HFFc6 (cell line): Measurements from ENCODE around the gene BRWD1. TPM values are rescaled to one million over a fixed set of nuclear protein-coding genes. Genes with fewer than 3 reads are reported as not detected.

Experiments
- DNase-seq: peaks from one replicate; pipeline ENCODE4 v3.0.0-alpha.2; 2018
- H3K27ac Mint-ChIP-seq: 2 replicates; pipeline ENCODE4 v1.8.0; 2020; ENCODE audit warnings: mild to moderate bottlenecking, mixed read lengths
- H3K27me3 Mint-ChIP-seq: 2 replicates; pipeline ENCODE4 v1.8.0; 2021; ENCODE audit warnings: mild to moderate bottlenecking, moderate library complexity, mixed read lengths; ENCODE audit not compliant: insufficient read depth
- H3K36me3 Mint-ChIP-seq: 2 replicates; pipeline ENCODE4 v1.8.0; 2021; ENCODE audit warnings: low read depth, mixed read lengths
- H3K4me1 Mint-ChIP-seq: 2 replicates; pipeline ENCODE4 v1.8.0; 2020; ENCODE audit warnings: low read depth, mixed read lengths
- H3K4me3 Mint-ChIP-seq: 2 replicates; pipeline ENCODE4 v1.8.0; 2020; ENCODE audit warnings: mild to moderate bottlenecking, moderate library complexity, mixed read lengths
- H3K9me3 Mint-ChIP-seq: 2 replicates; pipeline ENCODE4 v1.8.0; 2020; ENCODE audit warnings: mild to moderate bottlenecking, mixed read lengths
- CTCF ChIP-seq: fragments of 200-600 bp; sonication (generic); IDR thresholded peaks from 2 replicates; pipeline ENCODE4 v1.5.0; 2021; ENCODE audit warnings: antibody characterized with exemption, mild to moderate bottlenecking
- total RNA-seq, 6 experiments: library from RNA; stranded (reverse); fragmentation: NEBNext Ultra II Directional; extraction: Animal tissue kit (Norgen Biotek cat#: 25700); gene quantifications; 2 replicates in 1 of 6; 3 replicates in 5 of 6; pipeline ENCODE4 v1.2.3, GENCODE V29; 2021

The BRWD1 gene
- total RNA-seq, 6 experiments from 2014 or later, result 15.0 to 17.7 (median 15.9) TPM

- H3K4me3 Mint-ChIP-seq, result no peak overlapping the region
- no peaks in the 10 kb centered on the region for H3K27me3 Mint-ChIP-seq
- no peak for DNase-seq
- no peaks in the 10 kb centered on the region for H3K9me3 Mint-ChIP-seq
- no peak overlapping the region for H3K27ac Mint-ChIP-seq
- peaks cover 8% of the 10 kb centered on the region; the same call in 1 of the 2 replicates for H3K4me1 Mint-ChIP-seq
- peaks cover 24% of the 10 kb centered on the region for H3K36me3 Mint-ChIP-seq
- no peak for TF ChIP-seq CTCF
Measured at GRCh38 chr21:39251326-39251725, 62.1 kb downstream of the BRWD1 start.

- H3K9me3 Mint-ChIP-seq, result no peaks in the 10 kb centered on the region
- no peak overlapping the region for H3K4me3 Mint-ChIP-seq
- TF ChIP-seq CTCF, result no peak
- H3K27ac Mint-ChIP-seq, result peak overlapping the region; percentile 6; the same call in 1 of the 2 replicates
- no peak for DNase-seq
- H3K36me3 Mint-ChIP-seq, result peaks cover 45% of the 10 kb centered on the region
- H3K4me1 Mint-ChIP-seq, result peaks cover 25% of the 10 kb centered on the region
- H3K27me3 Mint-ChIP-seq, result no peaks in the 10 kb centered on the region
Measured at GRCh38 chr21:39238275-39238674, 75.2 kb downstream of the BRWD1 start.

- no peak for TF ChIP-seq CTCF
- DNase-seq, result no peak
Measured at GRCh38 chr21:39232861-39233291, 80.6 kb downstream of the BRWD1 start.

GRCh38 chr21:39224930-39225329 lies 88.5 kb downstream of the BRWD1 start:
- no peak for DNase-seq
- no peak overlapping the region for H3K4me3 Mint-ChIP-seq
- TF ChIP-seq CTCF, result no peak
- peaks cover 2% of the 10 kb centered on the region; the same call in 1 of the 2 replicates for H3K27me3 Mint-ChIP-seq
- peaks cover 19% of the 10 kb centered on the region for H3K36me3 Mint-ChIP-seq
- no peaks in the 10 kb centered on the region for H3K4me1 Mint-ChIP-seq
- no peak overlapping the region for H3K27ac Mint-ChIP-seq
- H3K9me3 Mint-ChIP-seq, result no peaks in the 10 kb centered on the region

More at GRCh38 chr21:39232861-39233291, 80.6 kb downstream of the BRWD1 start:
- Mint-ChIP-seq H3K36me3 (peaks cover 33% of the 10 kb centered on the region), H3K4me3 (no peak overlapping the region), H3K9me3 (no peaks in the 10 kb centered on the region), H3K27ac (peak overlapping the region; percentile 33; the same call in 1 of the 2 replicates), H3K4me1 (peaks cover 13% of the 10 kb centered on the region), H3K27me3 (no peaks in the 10 kb centered on the region; the same call in 1 of the 2 replicates)

GRCh38 chr21:39221997-39222486 lies 91.4 kb downstream of the BRWD1 start:
- TF ChIP-seq CTCF, result no peak
- H3K4me1 Mint-ChIP-seq, result no peaks in the 10 kb centered on the region

More at GRCh38 chr21:39221997-39222486, 91.4 kb downstream of the BRWD1 start:
- Mint-ChIP-seq H3K27me3 (peaks cover 2% of the 10 kb centered on the region; the same call in 1 of the 2 replicates), H3K27ac (no peak overlapping the region), H3K4me3 (no peak overlapping the region), H3K9me3 (no peaks in the 10 kb centered on the region), H3K36me3 (peaks cover 15% of the 10 kb centered on the region)
- no peak for DNase-seq
